ENCODE measurements around the gene TMTC1.

Gene TMTC1

DNA sequence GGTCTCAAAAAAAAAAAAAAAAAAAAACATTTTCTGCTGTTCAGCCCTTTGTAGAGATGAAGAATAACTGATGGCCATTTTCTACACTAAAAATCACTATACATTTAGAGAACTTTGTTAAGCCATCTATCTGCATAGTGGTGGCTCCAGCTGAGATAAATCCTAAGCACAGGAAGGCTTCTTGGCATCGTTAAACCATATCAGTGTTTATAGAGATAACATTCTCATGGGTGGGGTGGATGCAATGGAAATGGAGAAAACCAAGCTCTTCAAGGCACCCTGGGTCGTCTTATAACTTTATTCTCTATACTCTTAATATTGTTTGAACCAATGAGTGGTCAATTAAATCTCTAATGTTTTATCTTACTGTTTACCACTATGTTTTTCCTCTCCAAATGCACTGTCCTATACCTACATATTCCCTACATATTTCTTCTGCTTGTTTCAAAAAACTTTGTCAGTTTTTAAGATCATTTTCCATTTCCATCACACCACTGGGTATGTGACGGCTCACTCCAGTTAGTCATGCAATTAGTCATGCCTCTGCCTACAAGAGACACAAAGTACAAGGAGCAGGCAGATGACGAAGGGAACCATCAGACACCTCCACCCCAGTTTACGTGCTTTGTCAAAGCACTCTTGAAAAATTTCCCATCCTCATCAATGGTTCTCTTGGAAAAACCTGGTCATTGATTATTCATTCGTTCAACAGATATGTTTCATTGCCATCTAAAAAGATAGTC, 166.9 kb downstream of the TMTC1 start:
- no peak for DNase-seq (ENCODE audit: low read depth in 2 of 2)

- DNase-seq (ENCODE audit: low read depth in 2 of 2) = no peak
These were observed 168.9 kb downstream of the TMTC1 start for GRCh38 chr12:29614694-29615325.

DNA sequence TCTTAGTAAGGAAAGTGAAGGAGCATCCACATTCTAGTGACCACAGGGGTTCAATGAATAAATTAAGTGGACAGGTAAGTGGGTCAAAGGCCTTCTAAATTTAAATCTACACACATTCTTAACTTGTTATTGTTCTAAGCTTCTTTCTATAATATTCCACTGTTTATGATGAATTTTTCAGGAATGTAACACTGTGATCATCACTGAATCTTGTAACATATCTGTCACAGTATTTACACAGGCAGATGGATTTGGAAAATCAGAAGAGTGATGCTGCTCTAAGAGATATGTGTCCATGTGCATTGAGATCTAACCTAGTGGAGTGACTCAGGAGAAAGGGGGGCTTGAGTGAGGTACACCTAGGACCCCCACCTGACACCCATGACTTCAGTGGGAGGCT, 170.8 kb downstream of the TMTC1 start:
- no peak for DNase-seq (ENCODE audit: low read depth in 2 of 2)

- no peak for DNase-seq (ENCODE audit: low read depth in 2 of 2)
These were observed 171.8 kb downstream of the TMTC1 start for GRCh38 chr12:29611906-29612305.

DNA sequence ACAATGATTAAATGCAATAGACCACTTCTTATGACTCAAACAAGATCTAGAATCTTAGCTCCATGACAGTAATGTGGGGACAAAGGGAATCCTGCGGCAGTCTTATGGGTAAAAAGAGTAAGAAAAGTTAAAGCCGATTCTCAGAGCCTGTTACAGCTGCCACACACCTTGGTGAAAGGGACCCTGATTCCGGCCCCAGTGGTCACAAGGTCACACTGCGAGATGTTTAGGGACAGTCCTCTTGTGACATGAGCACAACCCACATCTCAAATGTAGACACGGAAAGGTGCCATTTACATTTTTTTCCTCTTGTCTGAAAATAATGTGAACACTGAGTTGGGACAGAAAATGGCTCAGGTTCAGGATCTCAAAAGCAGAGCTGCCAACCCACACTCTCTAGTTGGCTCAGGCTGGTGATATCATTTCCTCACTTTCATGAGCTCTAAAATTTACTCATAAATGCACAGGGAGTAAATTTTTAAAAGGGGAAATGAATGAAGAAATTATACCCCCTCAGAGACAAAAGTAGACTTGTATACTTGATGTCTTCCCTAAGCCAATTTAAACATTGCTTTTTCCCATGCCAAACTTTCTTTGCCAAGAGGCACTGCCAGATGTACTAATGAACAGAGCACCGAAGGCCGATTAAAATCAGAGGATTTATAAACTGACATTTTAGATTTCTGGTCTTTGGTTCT, 173.1 kb downstream of the TMTC1 start:
- no peak for DNase-seq (ENCODE audit: low read depth in 2 of 2)

GRCh38 chr12:29609431-29610215, 174.1 kb downstream of the TMTC1 start:
- no peak for DNase-seq (ENCODE audit: low read depth in 2 of 2)

DNA sequence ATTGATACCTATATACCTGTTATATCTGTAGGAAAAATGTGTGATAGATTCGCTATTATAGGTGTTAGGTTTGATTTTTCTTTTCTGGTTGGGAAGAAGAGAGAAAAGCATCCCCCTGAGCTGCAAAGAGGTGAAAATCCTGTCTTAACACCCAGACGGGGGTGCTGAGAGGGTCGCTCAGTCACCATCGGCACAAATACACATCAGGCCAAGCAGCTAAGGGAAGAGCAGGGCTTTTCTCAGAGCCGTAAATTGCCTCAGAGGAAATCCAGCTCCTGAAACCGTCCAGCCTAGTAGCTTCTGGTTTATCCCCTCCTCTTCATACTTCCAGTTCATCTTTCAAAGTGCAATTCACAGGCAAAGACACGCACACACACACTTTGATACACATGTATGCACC, 175.2 kb downstream of the TMTC1 start:
- DNase-seq (ENCODE audit: low read depth in 2 of 2) = no peak

GRCh38 chr12:29599381-29599780, 184.4 kb downstream of the TMTC1 start:
- DNase-seq (ENCODE audit: low read depth in 2 of 2) = no peak

- no peak for DNase-seq (ENCODE audit: low read depth in 2 of 2)
These were observed 188.5 kb downstream of the TMTC1 start for GRCh38 chr12:29595071-29595755.

DNA sequence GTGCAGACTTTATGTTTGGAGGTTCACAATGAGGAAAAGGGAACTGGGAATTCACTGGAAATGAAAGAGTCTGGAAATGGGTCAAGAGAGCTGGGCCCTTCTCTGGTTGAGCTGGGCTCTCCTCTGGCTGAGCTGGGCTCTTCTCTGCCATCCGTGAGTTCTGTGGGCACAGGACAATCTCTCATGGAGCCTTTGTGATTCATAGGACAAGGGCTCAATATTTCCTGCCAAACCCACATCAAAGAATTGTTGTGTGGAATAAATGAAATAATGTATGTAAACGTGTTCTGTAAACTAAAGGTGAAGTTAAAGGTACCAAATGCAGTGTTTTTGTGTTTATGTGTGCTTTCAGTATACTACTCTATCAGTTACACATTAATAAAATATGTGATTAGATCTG, 190.7 kb downstream of the TMTC1 start:
- no peak for DNase-seq (ENCODE audit: low read depth in 2 of 2)

DNA sequence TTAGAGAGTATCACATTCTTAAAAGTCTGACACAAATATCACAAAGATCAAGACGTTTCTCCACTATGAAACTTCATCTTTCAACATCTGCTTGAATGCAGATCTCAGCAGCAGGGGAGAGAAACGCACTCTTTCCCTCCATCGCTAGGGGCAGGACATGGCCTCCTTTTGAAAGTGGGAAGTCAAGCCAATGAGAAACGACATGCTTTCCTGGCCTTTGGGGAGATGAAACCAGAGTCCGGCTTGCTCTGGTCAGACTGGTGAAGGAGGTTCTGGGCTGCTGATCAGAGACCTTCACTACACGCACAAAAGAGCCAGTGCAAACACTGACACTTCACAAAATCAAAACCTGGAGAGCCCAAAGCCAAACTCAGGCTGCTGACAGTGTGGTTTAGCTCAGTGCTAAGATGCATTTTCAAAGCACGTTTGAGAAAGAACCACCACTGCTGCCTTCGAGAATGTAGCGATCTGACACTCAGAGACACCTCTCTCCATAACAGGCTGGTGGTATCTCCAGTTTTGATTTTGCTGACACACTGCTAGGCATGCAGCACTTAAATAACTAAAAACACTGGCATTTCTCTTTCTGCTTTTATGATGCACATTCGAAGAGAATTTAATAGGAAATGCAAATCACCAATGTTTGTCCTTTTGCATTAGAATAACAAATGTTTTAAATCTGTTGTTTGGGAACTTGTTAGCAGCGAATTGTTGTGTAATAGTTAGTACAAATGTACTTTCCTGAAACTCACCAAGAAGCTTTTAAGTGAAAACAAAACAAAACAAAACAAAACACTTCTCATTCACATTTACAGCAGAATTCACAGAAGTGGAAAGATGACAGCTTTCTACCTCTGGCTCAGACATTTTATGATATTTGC, 192.4 kb downstream of the TMTC1 start:
- no peak for DNase-seq (ENCODE audit: low read depth in 2 of 2)

DNA sequence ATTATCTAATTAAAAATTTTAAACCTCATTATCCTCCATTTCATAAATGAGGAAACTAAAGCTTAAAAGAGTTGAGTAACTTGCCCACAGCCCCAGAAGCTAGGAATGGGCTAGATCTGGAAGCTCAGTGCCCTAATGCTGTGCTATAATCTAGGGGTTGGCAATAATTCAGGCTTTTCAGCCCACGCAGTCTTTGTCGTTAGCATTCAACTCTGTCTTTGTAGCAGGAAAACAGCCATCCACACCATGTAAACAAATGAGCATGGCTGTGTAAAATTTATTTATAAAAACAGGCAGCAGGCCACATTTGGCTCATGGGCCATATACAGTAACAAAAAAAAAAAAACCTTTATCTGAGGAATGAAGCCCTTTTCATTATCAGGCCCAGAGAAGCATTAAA, 193.9 kb downstream of the TMTC1 start:
- DNase-seq (ENCODE audit: low read depth in 2 of 2) = no peak

GRCh38 chr12:29589286-29589820, 194.4 kb downstream of the TMTC1 start:
- no peak for DNase-seq (ENCODE audit: low read depth in 2 of 2)

GRCh38 chr12:29582677-29583272, 201.0 kb downstream of the TMTC1 start:
- no peak for DNase-seq (ENCODE audit: low read depth in 2 of 2)

- no peak for DNase-seq (ENCODE audit: low read depth in 2 of 2)
These were observed 201.6 kb downstream of the TMTC1 start for GRCh38 chr12:29582146-29582545.

DNA sequence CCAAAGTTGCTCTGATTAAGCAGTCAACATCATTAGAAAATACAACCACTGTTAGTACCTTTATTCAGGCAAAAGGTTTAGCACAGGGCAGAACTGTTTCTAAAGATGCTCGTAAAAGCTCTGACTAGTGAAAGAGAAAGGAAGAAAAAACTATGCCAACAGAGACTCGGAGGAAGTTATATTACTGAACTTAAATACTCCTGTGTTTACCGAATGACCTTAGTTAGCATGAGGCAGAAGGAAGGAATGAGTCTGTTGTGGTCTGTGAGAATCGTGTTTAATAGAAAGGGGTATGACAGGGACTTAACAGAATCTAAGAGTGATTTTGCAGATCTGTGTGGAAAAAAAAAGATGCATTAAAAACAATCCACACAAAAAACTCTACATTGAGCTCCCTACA, 202.1 kb downstream of the TMTC1 start:
- DNase-seq (ENCODE audit: low read depth in 2 of 2) = no peak

GRCh38 chr12:29580971-29581370, 202.8 kb downstream of the TMTC1 start:
- DNase-seq (ENCODE audit: low read depth in 2 of 2) = no peak

DNA sequence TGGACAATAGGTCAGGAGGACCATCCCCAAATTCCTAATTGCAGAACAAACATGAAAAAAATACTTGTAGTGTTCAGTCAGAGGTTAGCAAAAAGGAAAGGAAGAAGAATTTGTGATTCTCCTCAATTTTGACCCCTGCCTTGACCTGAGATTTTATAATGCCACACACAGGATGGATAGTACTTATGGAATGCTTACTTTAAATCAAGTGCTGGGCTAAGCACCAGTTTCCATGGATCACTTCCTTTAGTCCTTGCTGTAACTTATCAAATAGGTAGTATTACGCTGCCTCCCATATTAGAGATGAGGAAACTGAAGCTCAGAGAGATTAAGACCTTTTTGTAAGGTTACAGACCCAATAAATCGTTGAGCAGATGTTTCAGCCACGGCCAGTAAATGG, 205.0 kb downstream of the TMTC1 start:
- no peak for DNase-seq (ENCODE audit: low read depth in 2 of 2)

DNA sequence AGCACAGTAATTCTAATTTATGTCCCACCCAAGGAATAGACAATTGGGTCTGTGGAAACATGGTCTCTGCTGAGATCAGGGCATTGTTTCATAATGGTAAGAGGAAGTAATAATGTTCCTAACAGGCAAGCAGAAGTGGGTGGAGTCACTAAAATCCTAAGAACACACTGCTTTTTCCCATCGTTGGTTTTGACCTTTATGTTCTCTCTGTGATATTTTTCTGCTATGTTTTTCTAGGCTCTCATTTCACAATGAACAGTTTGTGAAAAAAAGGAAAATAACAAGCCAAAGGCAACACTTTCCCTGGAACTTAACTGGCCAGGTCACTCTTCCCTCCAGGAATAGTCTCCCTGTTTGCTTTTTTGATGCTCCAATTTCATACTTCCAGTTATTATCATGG, 205.7 kb downstream of the TMTC1 start:
- no peak for DNase-seq (ENCODE audit: low read depth in 2 of 2)

DNA sequence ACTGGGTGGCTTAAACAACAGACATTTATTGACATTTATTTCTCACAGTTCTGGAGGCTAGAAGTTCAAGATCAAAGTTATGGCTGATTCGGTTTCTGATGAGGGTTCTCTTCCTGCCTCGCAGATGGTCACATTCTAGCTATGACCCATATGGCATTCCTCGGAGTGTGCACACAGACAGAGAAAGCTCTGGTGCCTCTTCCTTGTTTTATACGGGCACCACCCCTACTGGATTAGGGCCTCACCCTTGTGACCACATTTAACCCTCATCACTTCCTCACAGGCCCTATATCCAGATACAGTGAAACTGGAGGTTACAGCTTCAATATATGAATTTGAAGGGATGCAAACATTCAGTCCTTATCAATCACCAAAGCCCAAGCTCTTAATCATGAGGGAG, 209.2 kb downstream of the TMTC1 start:
- DNase-seq (ENCODE audit: low read depth in 2 of 2) = no peak

Measured in stimulated activated CD8-positive, alpha-beta memory T cell treated with anti-CD3 and anti-CD28 coated beads, Interleukin-15, amount 100 ng/mL, for 4 hours (primary cell).